H1 (cell line): ENCODE measurements around the gene TLR5. TPM values are rescaled to one million over a fixed set of nuclear protein-coding genes. Genes with fewer than 3 reads are reported as not detected.

Experiments
- CTCF ChIA-PET: fragments of 300-600 bp; sonication (Branson Sonifier 250); formaldehyde crosslinking; loops from one replicate; lab custom pipeline; 2021; ENCODE audit not compliant: partially characterized antibody; lab: Charles Lee
- POLR2A ChIA-PET: fragments of 300-600 bp; sonication (Branson Sonifier 250); formaldehyde crosslinking; loops from one replicate; lab custom pipeline; 2021; ENCODE audit warnings: inconsistent platforms; ENCODE audit not compliant: partially characterized antibody; lab: Charles Lee
- DNase-seq, 2 experiments: peaks; one replicate each; pipeline versions ENCODE4 v3.0.0 to v3.0.0-alpha.2; 2010 to 2022; ENCODE audit warnings: low spot score in 2 of 2, low read depth in 1 of 2, mixed read lengths in 1 of 2
- FAIRE-seq: peaks from 2 replicates; lab custom pipeline; 2011; peaks lifted over from hg19 to GRCh38; lab: Jason Lieb, UNC
- H2AFZ ChIP-seq: 2 replicates; pipeline ENCODE4 v1.8.1; 2012; ENCODE audit warnings: low read length, inconsistent platforms
- H2AK5ac ChIP-seq: 2 replicates; pipeline ENCODE4 v1.6.1; 2013; ENCODE audit warnings: low read depth, low read length
- H2BK120ac ChIP-seq: replicated peaks from 2 replicates; pipeline ENCODE3; 2013; ENCODE audit warnings: low read depth, low read length, inconsistent platforms
- H2BK12ac ChIP-seq: 2 replicates; pipeline ENCODE4 v1.6.1; 2013; ENCODE audit warnings: low read depth, low read length
- H2BK15ac ChIP-seq: 2 replicates; pipeline ENCODE4 v1.6.1; 2013; ENCODE audit warnings: low read length
- H2BK20ac ChIP-seq: 2 replicates; pipeline ENCODE4 v1.6.1; 2013; ENCODE audit warnings: low read length
- H2BK5ac ChIP-seq: 2 replicates; pipeline ENCODE4 v1.6.1; 2013; ENCODE audit warnings: low read depth, low read length
- H3K14ac ChIP-seq: 2 replicates; pipeline ENCODE4 v1.6.1; 2013; ENCODE audit warnings: inconsistent platforms; ENCODE audit not compliant: insufficient read length
- H3K18ac ChIP-seq: 2 replicates; pipeline ENCODE4 v1.6.1; 2013; ENCODE audit warnings: low read length; ENCODE audit errors: extremely low read depth
- H3K23ac ChIP-seq: 2 replicates; pipeline ENCODE4 v1.6.1; 2013; ENCODE audit warnings: inconsistent platforms; ENCODE audit not compliant: insufficient read length
- H3K23me2 ChIP-seq: 2 replicates; pipeline ENCODE4 v1.6.1; 2013; ENCODE audit warnings: low read depth, low read length
- H3K27ac ChIP-seq: 2 replicates; pipeline ENCODE4 v1.6.1; 2011; ENCODE audit warnings: low read depth, low read length, inconsistent platforms
- H3K27me3 ChIP-seq, 4 experiments: replicated peaks in 1 of 4; 1 replicate in 1 of 4; 2 replicates in 3 of 4; pipeline versions ENCODE4 v1.6.1 to v1.8.1; 2011 to 2013; ENCODE audit warnings: low read length in 3 of 4, mild to moderate bottlenecking in 3 of 4, inconsistent platforms in 2 of 4, mixed read lengths in 2 of 4, moderate library complexity in 1 of 4; ENCODE audit not compliant: control insufficient read depth in 3 of 4, insufficient read depth in 3 of 4; ENCODE audit errors: extremely low read depth in 1 of 4
- H3K36me3 ChIP-seq, 4 experiments: 2 replicates each; pipeline versions ENCODE4 v1.6.1 to v1.8.1; 2011 to 2013; ENCODE audit warnings: mild to moderate bottlenecking in 4 of 4, low read length in 3 of 4, moderate library complexity in 2 of 4, control low read depth in 1 of 4, inconsistent platforms in 1 of 4; ENCODE audit not compliant: insufficient read depth in 4 of 4, control insufficient read depth in 2 of 4
- H3K4ac ChIP-seq: replicated peaks from 2 replicates; pipeline ENCODE3; 2013; ENCODE audit warnings: low read length, low read depth, mixed read lengths, inconsistent platforms; ENCODE audit not compliant: insufficient read length
- H3K4me1 ChIP-seq, 4 experiments: replicated peaks in 1 of 4; 1 replicate in 1 of 4; 2 replicates in 3 of 4; pipeline versions ENCODE4 v1.6.1 to v1.8.1; 2011 to 2013; ENCODE audit warnings: low read length in 3 of 4, inconsistent platforms in 2 of 4, mixed read lengths in 1 of 4; ENCODE audit not compliant: insufficient read depth in 4 of 4, control insufficient read depth in 3 of 4
- H3K4me2 ChIP-seq, 2 experiments: 2 replicates each; pipeline versions ENCODE4 v1.6.1 to v1.8.1; 2011 to 2013; ENCODE audit warnings: low read depth in 2 of 2, low read length in 2 of 2, control low read depth in 1 of 2, inconsistent platforms in 1 of 2, mild to moderate bottlenecking in 1 of 2; ENCODE audit not compliant: insufficient read depth in 1 of 2
- H3K4me3 ChIP-seq, 4 experiments: fragments of 200-600, 300-600 bp in 1 of 4; sonication (generic), shearing (Covaris generic), sonication (Bioruptor Twin) in 1 of 4; 2 replicates each; pipeline versions ENCODE4 v1.5.1 to v1.8.1; 2011 to 2016; ENCODE audit warnings: low read length in 4 of 4, low read depth in 3 of 4, control low read depth in 2 of 4, inconsistent platforms in 2 of 4, mild to moderate bottlenecking in 2 of 4, mixed read lengths in 1 of 4, moderate library complexity in 1 of 4; ENCODE audit not compliant: insufficient read depth in 2 of 4; ENCODE audit errors: extremely low read depth in 1 of 4
- H3K56ac ChIP-seq: replicated peaks from 2 replicates; pipeline ENCODE3; 2013; ENCODE audit warnings: low read depth, mild to moderate bottlenecking, mixed read lengths, low read length, inconsistent platforms; ENCODE audit not compliant: insufficient read length
- H3K79me1 ChIP-seq: 2 replicates; pipeline ENCODE4 v1.6.1; 2013; ENCODE audit warnings: low read depth, low read length, control low read depth
- H3K79me2 ChIP-seq, 2 experiments: 2 replicates each; pipeline versions ENCODE4 v1.6.1 to v1.8.1; 2012 to 2013; ENCODE audit warnings: low read length in 2 of 2, mild to moderate bottlenecking in 2 of 2, inconsistent platforms in 1 of 2; ENCODE audit not compliant: insufficient read depth in 2 of 2, control insufficient read depth in 1 of 2
- H3K9ac ChIP-seq, 4 experiments: replicated peaks in 1 of 4; 1 replicate in 1 of 4; 2 replicates in 3 of 4; pipeline versions ENCODE4 v1.6.1 to v1.8.1; 2011 to 2013; ENCODE audit warnings: low read depth in 3 of 4, low read length in 3 of 4, control low read depth in 2 of 4, mild to moderate bottlenecking in 2 of 4, moderate library complexity in 2 of 4, inconsistent platforms in 1 of 4; ENCODE audit errors: extremely low read depth in 1 of 4
- H3K9me3 ChIP-seq, 2 experiments: 2 replicates each; pipeline versions ENCODE4 v1.6.1 to v1.8.1; 2012 to 2013; ENCODE audit warnings: mild to moderate bottlenecking in 2 of 2, moderate library complexity in 2 of 2, control low read depth in 1 of 2, inconsistent platforms in 1 of 2, low read depth in 1 of 2, low read length in 1 of 2, mixed read lengths in 1 of 2; ENCODE audit not compliant: insufficient read depth in 2 of 2
- H4K20me1 ChIP-seq, 2 experiments: replicated peaks in 1 of 2; 2 replicates each; pipeline versions ENCODE3 to v1.8.1; 2011 to 2013; ENCODE audit warnings: inconsistent platforms in 2 of 2, low read length in 2 of 2, mild to moderate bottlenecking in 1 of 2; ENCODE audit not compliant: insufficient read depth in 2 of 2, control insufficient read depth in 1 of 2
- H4K5ac ChIP-seq: 2 replicates; pipeline ENCODE4 v1.6.1; 2013; ENCODE audit warnings: low read length, low read depth, mixed read lengths, inconsistent platforms; ENCODE audit not compliant: insufficient read length
- H4K8ac ChIP-seq: 2 replicates; pipeline ENCODE4 v1.8.0; 2013; ENCODE audit warnings: mild to moderate bottlenecking, moderate library complexity, low read length, inconsistent platforms; ENCODE audit not compliant: insufficient read depth; ENCODE audit errors: extremely low read depth
- H4K91ac ChIP-seq: replicated peaks from 2 replicates; pipeline ENCODE3; 2013; ENCODE audit warnings: low read length, mixed read lengths, inconsistent platforms; ENCODE audit not compliant: insufficient read length
- BRCA1 ChIP-seq: IDR thresholded peaks from 2 replicates; pipeline ENCODE4 v1.6.1; 2012; ENCODE audit warnings: low read depth, low read length, improper control_type of control experiment
- CREB1 ChIP-seq: IDR thresholded peaks from 2 replicates; pipeline ENCODE4 v1.6.1; 2012; ENCODE audit warnings: inconsistent platforms
- HDAC2 ChIP-seq, 2 experiments: fragments of 300-600 bp in 1 of 2; sonication (generic) in 1 of 2; IDR thresholded peaks; 2 replicates each; pipeline ENCODE4 v1.6.1; 2011 to 2012; ENCODE audit warnings: low read depth in 2 of 2, low read length in 2 of 2, mild to moderate bottlenecking in 2 of 2, moderate library complexity in 2 of 2, borderline replicate concordance in 1 of 2, inconsistent platforms in 1 of 2
- RAD21 ChIP-seq, 2 experiments: IDR thresholded peaks in 1 of 2; conservative IDR thresholded peaks in 1 of 2; 2 replicates each; pipeline ENCODE4 v1.6.1; 2011; ENCODE audit warnings: low read depth in 2 of 2, low read length in 2 of 2, improper control_type of control experiment in 1 of 2, inconsistent platforms in 1 of 2, mild to moderate bottlenecking in 1 of 2, moderate library complexity in 1 of 2
- RFX5 ChIP-seq: IDR thresholded peaks from 2 replicates; pipeline ENCODE4 v1.6.1; 2011; ENCODE audit warnings: low read depth, low read length, improper control_type of control experiment, borderline replicate concordance
- RXRA ChIP-seq: IDR thresholded peaks from 2 replicates; pipeline ENCODE4 v1.6.1; 2011; ENCODE audit warnings: low read depth, mild to moderate bottlenecking, low read length, moderate library complexity; ENCODE audit not compliant: insufficient read depth
- SAP30 ChIP-seq: fragments of 300-600 bp; sonication (generic); IDR thresholded peaks from 2 replicates; pipeline ENCODE4 v1.7.1; 2012; ENCODE audit warnings: low read length, moderate library complexity, mild to moderate bottlenecking, inconsistent platforms; ENCODE audit not compliant: insufficient read depth, insufficient replicate concordance
- TAF1 ChIP-seq: IDR thresholded peaks from 2 replicates; pipeline ENCODE4 v1.6.1; 2011; ENCODE audit warnings: mild to moderate bottlenecking, low read depth, low read length
- WGBS, 2 experiments: shearing (Covaris generic) in 1 of 2; methylation state at CpG; one replicate each; pipeline versions ENCODE4 v1.1.6 to v1.1.7; 2013 to 2015; ENCODE audit warnings: low lambda C conversion rate in 2 of 2, mixed read lengths in 2 of 2, inconsistent platforms in 1 of 2, low coverage in 1 of 2, missing lambda C conversion rate in 1 of 2; ENCODE audit not compliant: insufficient replicate concordance in 2 of 2, insufficient coverage in 1 of 2, insufficient read length in 1 of 2; ENCODE audit errors: extremely low coverage in 1 of 2, missing lambda C conversion rate in 1 of 2; 5-methylcytosine and 5-hydroxymethylcytosine counted together
- polyA plus RNA-seq, 7 experiments: library from polyadenylated mRNA; depleted of rRNA in 3 of 7; stranded (reverse) in 5 of 7; unstranded in 2 of 7; fragments of >200 nt in 5 of 7; fragments of 200-250 nt in 2 of 7; gene quantifications; 1 replicate in 5 of 7; 2 replicates in 1 of 7; 4 replicates in 1 of 7; pipeline versions ENCODE4 v1.2.1 to v1.2.3, GENCODE V29; 2011 to 2013; ENCODE audit warnings: missing spikeins in 2 of 7, mixed read lengths in 2 of 7
- total RNA-seq: library from RNA; stranded (reverse); fragmentation: NEBNext Ultra II Directional; extraction: Animal tissue kit (Norgen Biotek cat#: 25700); gene quantifications from 2 replicates; pipeline ENCODE4 v1.2.1, GENCODE V29; 2021
- TF ChIP-seq, protein P1 (sequence below), 3 experiments: IDR thresholded peaks; 1 replicate in 2 of 3; 2 replicates in 1 of 3; pipeline versions ENCODE4 v1.5.1 to v1.6.1; 2011; ENCODE audit warnings: low read length in 3 of 3, mild to moderate bottlenecking in 3 of 3, inconsistent platforms in 2 of 3, low read depth in 1 of 3, moderate library complexity in 1 of 3; ENCODE audit not compliant: insufficient read depth in 1 of 3; ENCODE audit errors: control extremely low read depth in 1 of 3
- TF ChIP-seq, protein P2 (sequence below): IDR thresholded peaks from 2 replicates; pipeline ENCODE4 v1.6.1; 2011; ENCODE audit warnings: low read depth, mild to moderate bottlenecking, low read length; ENCODE audit not compliant: insufficient read depth

The TLR5 gene
- total and polyA plus RNA-seq, 2 of the 8 experiments (the other 6 are each of a cell fraction or from before 2014, with no cell fraction given) = 0.35 to 0.74 TPM

DNA sequence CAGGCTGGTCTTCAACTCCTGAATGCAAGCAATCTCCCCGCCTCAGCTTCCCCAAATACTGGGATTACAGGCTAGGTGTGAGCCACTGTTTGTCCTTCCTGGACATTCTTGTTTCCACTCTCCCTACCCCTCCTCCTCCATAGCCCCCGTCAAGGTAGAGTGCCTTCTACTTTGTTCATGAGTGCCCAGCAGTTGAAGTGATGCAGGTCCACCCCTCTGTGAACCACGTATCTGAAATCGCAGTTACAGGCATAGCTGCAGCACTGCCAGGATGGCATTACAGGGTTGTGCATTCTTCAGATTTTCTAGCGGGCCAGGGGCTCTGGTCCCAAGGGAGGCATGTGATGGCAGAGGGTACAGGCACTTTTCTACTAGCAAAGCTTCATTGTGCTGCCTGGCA is 7.4 kb upstream of the TLR5 start:
- H3K27ac ChIP-seq = no peak overlapping the region
- H2AFZ ChIP-seq = no peak overlapping the region
- H3K4me3 ChIP-seq = no peak overlapping the region
- no peak overlapping the region for H3K23ac ChIP-seq
- H3K9me3 ChIP-seq = no peaks in the 10 kb centered on the region
- H4K91ac ChIP-seq = no peak overlapping the region
- no peak overlapping the region for H2AK5ac ChIP-seq
- H3K4me2 ChIP-seq = no peak overlapping the region
- no peaks in the 10 kb centered on the region for H3K4me1 ChIP-seq
- H4K20me1 ChIP-seq = no peaks in the 10 kb centered on the region
- no peak overlapping the region for H3K4ac ChIP-seq
- no peak overlapping the region for H2BK5ac ChIP-seq
- H2BK20ac ChIP-seq = no peak overlapping the region
- no peak overlapping the region for H3K56ac ChIP-seq
- no peaks in the 10 kb centered on the region for H3K36me3 ChIP-seq
- no peak overlapping the region for H4K5ac ChIP-seq
- H3K14ac ChIP-seq = no peak overlapping the region
- H2BK15ac ChIP-seq = no peak overlapping the region
- H3K9ac ChIP-seq = no peak overlapping the region
- CTCF ChIA-PET = interaction anchor here (0.6 to 2.8 kb wide), 12 partner anchors 10 to 624 kb away, joined by 3 to 13 read pairs (median 4); no protein-coding TSS in a partner anchor
- no peak for FAIRE-seq
- no peak overlapping the region for H2BK12ac ChIP-seq
- H2BK120ac ChIP-seq = no peak overlapping the region
- H4K8ac ChIP-seq = no peak overlapping the region
- no peak for DNase-seq
- POLR2A ChIA-PET = interaction anchor here (0.5 kb wide), 1 partner anchor 126 kb away, joined by 5 read pairs; no protein-coding TSS in a partner anchor
- WGBS, 2 experiments = 92% methylated on average over 5 of the region's 5 CpGs; no CpG with 5 or more reads in 1 of the 2 experiments
- no peaks in the 10 kb centered on the region for H3K23me2 ChIP-seq
- no peaks in the 10 kb centered on the region for H3K79me1 ChIP-seq
- H3K18ac ChIP-seq = no peak overlapping the region
- no peaks in the 10 kb centered on the region for H3K27me3 ChIP-seq
- H3K79me2 ChIP-seq = no peaks in the 10 kb centered on the region
- no peak for TF ChIP-seq BRCA1
- TF ChIP-seq, protein P1, sequence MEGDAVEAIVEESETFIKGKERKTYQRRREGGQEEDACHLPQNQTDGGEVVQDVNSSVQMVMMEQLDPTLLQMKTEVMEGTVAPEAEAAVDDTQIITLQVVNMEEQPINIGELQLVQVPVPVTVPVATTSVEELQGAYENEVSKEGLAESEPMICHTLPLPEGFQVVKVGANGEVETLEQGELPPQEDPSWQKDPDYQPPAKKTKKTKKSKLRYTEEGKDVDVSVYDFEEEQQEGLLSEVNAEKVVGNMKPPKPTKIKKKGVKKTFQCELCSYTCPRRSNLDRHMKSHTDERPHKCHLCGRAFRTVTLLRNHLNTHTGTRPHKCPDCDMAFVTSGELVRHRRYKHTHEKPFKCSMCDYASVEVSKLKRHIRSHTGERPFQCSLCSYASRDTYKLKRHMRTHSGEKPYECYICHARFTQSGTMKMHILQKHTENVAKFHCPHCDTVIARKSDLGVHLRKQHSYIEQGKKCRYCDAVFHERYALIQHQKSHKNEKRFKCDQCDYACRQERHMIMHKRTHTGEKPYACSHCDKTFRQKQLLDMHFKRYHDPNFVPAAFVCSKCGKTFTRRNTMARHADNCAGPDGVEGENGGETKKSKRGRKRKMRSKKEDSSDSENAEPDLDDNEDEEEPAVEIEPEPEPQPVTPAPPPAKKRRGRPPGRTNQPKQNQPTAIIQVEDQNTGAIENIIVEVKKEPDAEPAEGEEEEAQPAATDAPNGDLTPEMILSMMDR (IDR thresholded peaks at IDR 0.05; ENCODE audit: control extremely low read depth in 1 of 3, insufficient read depth in 1 of 3, low read depth in 1 of 3, low read length in 3 of 3) = no peak
- no peak for TF ChIP-seq RXRA
- TF ChIP-seq, protein P2, sequence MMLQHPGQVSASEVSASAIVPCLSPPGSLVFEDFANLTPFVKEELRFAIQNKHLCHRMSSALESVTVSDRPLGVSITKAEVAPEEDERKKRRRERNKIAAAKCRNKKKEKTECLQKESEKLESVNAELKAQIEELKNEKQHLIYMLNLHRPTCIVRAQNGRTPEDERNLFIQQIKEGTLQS = no peak
- no peak for TF ChIP-seq CREB1
- no peak for TF ChIP-seq TAF1
- no peak for TF ChIP-seq RAD21 (IDR thresholded peaks at IDR 0.05 in 1 of 2, conservative IDR thresholded peaks at IDR 0.05 in 1 of 2; ENCODE audit: low read depth in 2 of 2, low read length in 2 of 2)
- no peak for TF ChIP-seq HDAC2 (IDR thresholded peaks at IDR 0.05; ENCODE audit: borderline replicate concordance in 1 of 2, low read depth in 2 of 2, low read length in 2 of 2)
- TF ChIP-seq SAP30 = no peak
- no peak for TF ChIP-seq RFX5
